CD4-positive, alpha-beta T cell treated with Interferon gamma for 1 hour (primary cell): ENCODE data around the gene TIMM23.
"Not testable (repeated sequence)": the region's sequence is repeated elsewhere in the genome, so short reads cannot be mapped to it uniquely, and the experiment has no call there.

Experiments used
- DNase-seq: peaks from one replicate; pipeline ENCODE4 v3.0.0-alpha.2; 2020

TIMM23 gene

DNA sequence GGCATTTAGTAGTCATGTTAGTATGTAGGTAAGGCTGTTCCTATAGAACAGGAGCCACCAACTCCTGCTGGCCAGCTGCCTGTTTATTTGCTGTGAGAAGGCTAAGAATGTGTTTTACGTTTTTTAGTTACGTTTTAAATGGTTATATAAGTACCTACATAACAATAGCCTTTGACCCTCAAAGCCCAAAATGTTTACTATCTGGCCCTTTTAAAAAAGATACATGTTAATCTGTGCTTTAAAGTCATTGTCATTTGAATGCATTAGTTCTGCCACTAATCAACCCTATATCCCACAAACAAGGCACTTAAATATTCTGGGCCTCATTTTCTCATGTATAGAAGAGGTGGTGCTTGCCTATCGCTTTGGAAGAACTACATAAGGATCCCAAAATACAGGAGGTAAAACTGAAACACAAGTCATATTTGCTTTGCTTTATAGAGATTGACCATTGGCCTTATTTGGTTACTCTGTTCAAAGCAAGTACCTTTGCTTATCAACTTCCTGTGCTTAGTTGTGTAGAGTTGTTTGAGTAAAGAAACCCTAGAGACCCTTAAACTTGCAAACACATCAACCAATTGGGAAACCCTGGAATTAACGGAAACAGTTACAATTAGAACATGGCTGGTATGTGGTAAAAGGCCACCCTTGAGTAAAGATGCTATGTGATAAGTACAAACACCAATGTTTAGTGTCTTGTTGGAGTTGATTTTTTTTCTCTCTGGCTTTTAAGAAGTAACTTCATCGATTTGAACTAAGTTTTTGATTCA is 25.9 kb downstream of the TIMM23 start:
- DNase-seq = no peak

DNA sequence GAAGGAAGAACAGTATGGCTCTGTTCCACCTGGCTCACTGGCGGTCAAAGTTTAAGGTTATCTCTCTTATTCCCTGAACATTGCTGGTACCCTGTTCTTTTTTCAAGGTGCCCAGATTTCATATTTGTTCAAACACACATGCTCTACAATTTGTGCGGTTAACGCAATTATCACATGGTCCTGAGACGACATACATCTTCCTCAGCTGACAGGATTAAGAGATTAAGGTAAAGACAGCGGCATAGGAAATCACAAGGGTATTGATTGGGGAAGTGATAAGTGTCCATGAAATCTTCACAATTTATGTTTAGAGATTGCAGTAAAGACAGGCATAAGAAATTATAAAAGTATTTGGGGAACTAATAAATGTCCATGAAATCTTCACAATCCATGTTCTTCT is 27.7 kb downstream of the TIMM23 start:
- DNase-seq = not testable (repeated sequence)

DNA sequence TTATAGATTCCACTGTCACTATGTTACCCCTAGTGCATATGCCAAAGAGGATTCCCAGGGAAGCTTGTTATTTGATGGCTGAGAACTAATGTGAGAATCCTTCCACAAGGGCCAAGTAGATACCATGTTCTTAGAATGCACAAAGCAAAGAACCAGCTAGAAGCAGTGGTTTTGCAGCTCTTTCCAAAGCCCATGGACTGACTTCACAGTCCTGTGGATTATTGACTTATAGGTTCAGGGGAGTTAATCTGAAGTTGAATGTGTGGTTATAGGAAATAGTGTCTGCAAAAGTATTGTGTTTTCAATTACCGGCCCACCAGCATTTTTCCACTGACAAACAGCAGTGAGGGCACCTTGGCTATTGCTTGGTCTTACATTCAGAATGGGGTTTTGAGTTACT is 28.2 kb downstream of the TIMM23 start:
- DNase-seq = no peak

DNA sequence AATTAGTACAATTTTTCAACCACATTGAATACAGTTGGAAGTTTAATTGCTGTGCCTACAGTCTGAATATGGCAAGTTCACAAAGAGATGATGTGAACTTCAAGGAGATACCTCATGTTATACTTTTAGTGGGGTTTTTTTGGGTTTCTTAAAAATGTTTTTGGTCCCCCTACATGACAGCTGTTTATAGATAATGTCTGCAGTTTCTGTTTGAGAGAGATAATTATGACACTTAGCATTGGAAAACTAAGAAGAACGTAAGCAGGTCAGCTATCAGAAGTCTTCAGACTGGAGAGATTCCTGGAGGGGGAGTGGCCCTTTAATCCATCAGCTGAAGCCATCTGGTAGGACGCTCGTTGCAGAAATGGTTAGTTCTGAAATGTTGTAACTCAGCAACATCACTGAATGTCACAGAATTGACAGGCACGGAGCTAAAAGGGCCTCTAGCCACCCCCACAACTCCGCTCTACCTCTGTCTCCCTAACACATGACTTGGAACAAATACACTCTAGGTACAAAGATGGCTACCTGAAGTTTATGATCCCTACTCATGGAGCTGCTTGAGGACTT is 29.0 kb downstream of the TIMM23 start:
- DNase-seq = no peak

DNA sequence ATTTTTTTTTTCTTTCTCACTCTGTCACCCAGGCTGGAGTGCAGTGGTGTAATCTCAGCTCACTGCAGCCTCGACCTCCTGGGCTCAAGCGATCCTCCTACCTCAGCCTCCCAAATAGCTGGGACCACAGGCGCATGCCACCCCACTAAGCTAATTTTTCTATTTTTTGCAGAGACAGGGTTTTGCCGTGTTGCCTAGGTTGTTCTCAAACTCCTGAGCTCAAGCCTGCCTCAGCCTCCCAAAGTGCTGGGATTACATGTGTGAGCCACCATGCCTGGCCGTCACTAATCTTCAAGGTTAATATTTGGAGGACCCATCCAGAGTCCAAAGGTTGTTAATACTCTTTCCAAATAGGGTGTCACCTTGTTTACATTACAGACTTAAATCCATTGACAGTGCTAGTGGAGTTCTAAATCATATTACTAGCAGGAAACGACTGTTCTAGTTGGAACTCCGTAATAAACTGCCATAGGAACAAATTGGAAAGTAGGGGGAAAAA is 29.9 kb downstream of the TIMM23 start:
- DNase-seq = not testable (repeated sequence)

DNA sequence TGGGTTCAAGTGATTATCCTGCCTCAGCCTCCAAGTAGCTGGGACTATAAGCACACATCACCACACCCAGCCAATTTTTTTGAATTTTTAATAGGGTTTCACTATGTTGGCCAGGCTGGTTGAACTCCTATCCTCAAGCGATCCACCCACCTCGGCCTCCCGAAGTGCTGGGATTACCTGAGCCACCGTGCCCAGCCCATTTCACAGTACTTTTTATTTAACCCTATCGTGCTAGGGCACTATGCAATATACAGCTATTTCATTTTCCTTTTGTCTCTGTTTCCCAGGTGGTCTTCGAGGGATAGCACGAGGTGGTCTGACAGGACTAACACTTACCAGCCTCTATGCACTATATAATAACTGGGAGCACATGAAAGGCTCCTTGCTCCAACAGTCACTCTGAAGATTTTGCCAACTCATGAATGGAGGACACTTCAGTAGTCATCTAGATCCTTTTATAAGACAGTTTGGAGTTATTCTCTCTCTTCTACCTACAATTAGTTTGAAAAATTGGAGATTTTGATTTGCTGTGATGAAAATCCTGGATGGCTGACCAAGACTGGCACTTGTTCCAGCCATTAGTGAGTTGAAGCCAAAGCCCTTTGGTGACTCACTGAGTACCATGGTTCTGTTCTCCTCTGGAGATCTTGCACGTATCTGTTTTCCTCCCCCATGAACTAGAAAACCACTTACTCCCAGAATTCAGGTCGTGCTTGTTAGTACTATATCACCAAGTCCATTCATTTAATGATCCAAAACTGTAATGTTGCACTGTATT is 30.8 kb downstream of the TIMM23 start:
- no peak for DNase-seq

DNA sequence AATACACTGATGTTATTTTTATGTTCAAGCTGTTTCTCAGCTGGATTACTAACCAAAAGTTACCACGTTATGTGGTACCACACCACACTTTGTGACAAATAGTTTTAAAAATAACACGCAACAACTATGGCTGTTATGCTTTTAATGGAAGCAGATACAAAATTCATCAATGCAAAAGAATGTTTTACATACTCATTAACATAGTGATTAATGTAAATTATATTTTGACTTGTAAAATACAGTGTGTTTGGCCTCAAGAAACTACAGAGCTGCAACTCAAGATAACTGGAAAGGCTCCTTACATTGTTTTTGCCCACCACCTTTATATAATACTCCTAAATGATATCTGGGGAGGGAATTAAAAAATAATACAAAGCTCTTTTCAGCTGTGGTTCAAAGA is 32.7 kb downstream of the TIMM23 start:
- no peak for DNase-seq

DNA sequence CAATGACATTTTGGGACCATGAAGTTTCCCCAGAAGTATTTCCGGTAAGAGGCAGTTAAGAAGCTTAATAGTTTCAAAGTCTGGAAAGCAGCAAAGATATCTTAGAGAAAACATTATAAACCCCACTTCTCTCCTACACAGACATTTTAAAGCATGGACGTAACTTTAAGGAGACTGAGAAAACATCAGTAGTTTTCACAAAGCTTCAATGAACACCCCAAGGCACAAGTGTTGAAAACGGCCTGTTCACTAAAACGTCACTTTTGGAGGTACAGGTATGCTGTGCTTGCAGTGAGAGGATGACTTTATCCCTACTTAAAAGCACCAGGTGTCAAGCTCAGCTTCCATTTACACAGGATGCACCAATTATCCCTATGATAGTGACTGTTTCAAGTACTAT is 33.1 kb downstream of the TIMM23 start:
- DNase-seq = no peak

DNA sequence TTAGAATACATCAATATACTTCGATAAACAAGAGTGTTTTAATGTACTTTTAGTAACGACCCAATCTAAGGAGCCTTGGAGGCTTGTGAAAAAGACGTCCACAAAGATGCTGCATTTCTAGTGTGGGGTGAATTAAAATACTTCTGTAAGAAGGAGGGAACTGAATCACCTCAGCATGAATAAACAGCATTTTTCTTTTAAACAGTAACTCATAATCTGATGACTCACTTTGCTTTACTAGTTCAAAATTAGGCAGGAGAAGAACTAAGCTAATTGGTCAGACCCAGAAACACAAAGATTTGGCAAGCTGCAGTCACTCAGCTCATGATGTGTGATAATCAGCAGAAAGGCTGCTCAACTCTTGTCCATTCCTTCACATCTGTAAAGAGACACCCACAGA is 33.9 kb downstream of the TIMM23 start:
- no peak for DNase-seq

DNA sequence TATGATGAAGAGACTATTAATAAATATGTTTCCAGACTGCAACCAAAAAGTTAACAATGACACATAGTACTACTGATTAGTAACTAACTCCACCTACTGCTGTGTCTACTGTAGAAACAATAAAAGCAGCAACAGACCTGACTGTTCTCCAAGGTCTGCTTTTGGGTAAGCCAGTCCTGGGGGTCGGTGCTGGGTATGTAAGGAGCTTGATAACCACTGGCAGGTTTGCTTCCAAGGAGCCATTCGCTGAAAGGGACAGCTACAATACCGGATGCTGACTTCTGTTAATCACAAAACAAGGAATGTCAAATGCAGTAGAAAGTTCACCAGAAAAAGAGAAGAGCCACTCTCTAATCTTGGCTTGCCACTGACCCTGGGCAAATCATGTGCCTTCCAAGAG is 40.5 kb downstream of the TIMM23 start:
- DNase-seq = no peak

DNA sequence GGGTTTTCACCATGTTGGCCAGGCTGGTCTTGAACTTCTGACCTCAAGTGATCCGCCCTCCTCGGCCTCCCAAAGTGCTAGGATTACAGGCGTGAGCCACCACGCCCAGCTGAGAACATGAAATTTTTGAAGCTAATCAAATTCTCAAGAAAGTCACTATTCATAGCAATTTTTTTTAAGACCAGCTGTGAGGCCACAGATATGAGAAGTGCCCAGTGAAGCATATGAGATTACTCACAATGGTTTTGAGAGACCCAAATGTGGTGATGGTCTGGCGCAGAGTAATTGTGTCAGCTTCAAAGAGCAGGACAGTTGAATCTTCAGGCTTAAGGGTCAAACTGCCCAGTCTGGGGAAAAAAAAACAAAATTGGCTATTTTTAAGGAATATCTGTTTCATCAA is 41.9 kb downstream of the TIMM23 start:
- DNase-seq = no peak

DNA sequence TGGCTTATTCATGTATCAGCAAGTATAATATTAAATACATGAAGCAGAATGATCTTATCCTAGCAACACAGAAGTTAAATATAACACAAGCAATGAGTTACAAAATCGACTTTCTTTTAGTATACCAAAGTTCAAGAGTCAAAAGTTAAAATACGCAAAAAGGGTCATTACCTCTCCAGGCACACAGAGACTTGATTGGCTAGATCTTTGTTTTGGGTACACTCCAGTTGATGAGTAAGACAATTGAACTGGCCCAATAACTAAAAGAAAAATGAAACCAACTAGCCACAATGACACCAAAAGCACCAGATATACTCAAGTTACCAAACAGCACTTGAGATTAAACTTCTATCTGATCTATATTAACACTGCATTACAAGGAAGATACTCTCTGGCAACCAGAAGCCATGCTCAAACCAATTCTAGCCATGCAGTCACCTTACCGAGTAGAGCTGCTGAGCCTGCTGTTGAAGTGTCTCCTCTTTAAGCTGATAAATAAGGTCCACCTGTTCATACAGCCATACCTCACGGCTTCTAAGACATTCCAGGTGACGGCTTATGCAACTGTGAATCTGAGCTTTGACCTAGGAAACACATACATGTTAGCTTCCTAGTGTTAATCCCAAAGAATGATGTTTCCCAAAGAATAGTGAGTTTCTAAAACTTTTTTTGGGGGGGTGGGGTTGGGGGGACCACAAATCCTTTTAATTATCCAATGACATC is 42.6 kb downstream of the TIMM23 start:
- DNase-seq = no peak

DNA sequence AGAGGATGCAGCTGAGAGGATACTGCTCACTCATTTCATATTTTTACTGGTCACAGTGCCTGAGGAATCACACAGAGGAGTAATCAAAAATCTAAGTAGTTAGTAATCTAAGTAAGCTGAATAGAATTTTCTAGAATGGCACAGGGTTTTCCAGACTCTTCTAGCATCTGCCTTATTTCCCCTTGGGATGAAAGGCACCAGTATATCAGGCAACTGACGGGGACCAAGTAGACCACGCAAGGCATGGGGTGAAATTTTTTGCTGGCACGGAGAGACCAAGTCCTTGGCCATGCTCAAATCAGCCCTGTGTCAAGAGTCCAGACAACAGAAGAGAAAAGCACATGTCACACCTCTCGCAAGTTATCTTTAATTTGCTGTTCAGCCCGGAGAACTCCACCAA is 43.9 kb downstream of the TIMM23 start:
- no peak for DNase-seq

DNA sequence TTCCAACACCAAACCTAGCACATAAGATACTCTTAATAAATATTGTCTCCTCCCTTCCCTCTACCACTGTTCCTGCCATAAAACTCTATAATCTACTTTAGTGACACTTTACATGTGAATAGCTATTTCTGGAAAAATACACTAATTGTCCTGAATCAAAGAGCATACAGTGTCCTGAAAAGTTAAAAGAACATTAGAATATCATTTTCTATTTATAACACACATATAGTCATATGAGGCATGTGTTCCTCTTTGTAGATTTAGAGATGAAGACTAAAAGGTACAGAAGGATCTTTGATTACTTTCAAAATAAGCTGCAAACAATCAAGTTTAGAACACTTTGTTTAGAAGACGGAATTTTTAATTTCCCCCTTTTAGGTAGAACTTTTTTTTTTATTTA is 44.5 kb downstream of the TIMM23 start:
- DNase-seq = no peak

DNA sequence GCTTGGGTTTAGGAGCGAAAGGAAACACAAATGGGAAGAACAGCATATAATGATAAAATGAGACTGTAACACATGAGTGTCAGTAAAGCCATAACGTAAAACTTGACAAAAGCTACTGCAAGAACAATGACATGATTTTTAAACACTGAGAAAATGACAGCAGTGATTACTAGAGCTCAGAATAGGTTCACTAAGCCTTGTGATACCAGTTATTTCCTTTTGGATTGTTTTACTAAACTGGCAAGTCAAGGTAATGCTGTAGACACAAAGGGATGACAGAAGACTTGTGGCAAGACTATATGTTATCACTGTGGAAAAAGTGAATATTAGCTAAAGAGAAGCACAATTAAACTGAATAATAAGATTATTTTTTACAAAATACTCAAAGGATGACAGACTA is 45.4 kb downstream of the TIMM23 start:
- DNase-seq = no peak

DNA sequence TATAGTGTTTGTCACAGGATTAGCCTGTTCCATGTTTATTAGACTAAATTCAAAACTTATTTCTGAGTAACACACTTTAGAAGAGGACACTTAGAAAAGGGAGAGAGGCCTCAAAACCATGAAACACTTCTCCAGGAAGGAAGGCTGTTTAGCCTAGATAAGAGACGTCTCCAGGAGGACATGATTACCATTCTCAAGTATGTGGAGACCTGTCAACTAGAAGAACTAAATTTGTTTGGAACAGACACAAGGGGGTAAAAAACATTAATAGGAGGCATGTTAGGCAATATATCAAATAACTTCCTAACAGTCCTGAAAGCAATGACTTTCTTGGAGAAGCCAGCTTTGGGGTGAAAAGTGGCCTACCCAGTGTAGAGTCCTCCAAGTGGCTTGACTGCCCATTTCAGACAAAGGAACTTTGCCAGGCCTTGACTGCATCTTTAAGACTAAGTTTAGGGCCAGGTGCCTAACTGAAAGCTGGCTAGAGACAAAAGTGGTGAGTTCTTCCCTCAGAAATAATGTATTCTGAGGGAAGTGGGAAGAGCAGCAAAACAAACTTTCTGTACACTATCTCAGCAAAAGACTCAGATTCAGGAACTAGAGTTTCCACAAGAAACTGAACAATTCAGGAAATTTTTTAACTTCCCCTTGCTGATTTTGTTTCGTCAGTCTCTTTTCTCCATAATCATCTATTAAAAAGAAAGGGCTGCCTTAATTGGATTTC is 46.3 kb downstream of the TIMM23 start:
- DNase-seq = no peak

DNA sequence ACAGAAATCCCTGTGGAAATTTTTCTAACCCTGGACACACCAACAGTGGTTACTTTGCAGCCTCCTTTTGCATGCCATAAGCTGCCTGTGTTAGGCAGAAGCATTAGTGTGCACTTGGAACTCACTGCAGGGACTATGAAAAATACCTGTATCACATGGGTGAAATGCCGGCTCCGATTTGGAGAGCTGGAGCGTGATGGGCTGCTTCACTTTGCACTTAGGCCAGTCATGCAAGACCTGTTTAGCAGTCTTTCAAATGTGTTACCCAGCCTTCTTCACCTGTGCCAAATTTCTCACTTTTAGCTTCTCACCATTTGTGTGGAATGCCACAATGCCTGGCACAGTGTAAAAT is 46.9 kb downstream of the TIMM23 start:
- DNase-seq = no peak

DNA sequence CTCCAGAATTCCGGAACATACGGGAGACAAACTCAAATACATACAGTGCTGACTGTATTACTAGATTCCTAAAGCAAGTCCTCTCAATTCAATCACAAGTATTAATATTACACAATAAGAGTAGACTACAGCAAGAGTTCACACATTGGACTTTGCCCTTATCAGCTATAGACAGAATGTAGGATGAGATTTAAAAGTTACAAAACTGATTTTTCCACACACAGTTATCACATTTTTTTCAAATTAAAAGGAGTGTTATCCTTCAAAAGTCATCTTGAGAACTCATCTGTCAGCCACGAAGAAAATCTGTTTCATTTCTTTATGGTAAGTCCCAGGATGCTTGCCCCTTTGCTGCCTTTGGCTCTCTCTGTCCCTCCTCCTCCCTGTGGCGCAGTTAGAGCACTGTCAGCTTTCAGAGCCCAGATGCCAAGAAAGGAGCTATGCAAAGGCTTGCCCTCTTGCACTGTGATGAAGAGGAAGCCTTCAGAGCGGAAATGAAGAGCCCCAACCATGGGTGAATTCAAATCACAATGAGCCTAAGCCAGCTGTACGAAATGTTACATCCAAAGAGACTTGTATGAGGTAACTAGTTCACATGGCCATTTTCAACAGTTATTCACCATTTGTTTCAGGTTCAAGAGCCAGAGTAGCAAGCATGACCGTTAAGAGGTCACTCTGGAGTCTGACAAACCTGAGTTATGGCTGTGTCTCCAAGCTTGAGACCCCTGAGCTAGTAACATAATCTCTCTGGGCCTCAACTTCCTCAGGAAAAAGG is 47.5 kb downstream of the TIMM23 start:
- DNase-seq = peak; percentile 43

DNA sequence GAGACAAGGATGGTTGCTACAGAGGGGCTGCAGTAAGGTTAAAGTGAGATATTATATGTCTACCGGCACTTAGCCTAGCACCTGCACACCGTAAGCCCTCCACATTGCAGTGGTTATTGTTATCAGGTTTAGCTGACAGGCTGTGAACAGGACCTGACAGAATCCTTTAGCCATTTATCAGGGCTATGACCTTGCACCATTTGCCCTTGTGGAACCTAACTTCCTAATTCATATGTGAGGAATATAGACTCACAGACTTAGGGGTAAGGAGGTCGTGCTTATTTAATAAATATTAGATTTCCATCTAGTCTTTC is 48.0 kb downstream of the TIMM23 start:
- no peak for DNase-seq

DNA sequence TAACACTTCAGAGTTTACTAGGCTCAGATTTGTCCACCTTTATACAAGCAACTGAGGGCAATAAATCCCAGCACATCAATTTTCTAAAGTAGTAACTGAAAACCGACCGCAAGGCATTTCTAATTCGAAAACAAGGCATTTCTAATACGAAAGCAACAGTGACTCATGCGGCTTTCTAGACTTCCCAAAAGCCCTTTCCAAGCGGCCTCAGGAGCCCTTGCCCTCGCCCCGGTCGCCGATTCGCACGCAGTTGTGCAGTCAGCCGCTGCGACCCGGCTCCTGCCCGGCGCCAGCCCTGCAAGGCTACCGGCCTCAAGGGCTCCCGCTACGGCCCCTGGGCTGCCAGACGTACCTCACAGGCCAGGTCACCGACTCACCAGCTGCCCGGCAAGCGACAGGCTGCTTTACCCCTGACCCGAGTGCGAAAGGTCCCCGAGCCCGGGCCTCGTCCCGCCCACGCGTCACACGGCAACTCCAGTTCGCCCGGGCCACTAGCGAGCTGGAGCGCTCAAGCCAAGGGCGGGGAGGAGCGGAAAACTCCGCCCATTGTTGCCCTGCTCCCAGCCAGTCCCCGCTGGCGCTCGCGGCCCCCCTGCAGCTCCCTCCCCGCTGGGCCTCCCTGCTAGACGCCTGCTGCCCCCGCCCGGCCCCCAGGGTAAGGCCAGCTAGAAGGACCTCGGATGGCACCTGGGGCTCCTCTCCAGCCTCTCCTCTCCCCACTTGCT is 50.9 kb downstream of the TIMM23 start:
- peak; percentile 85 for DNase-seq

DNA sequence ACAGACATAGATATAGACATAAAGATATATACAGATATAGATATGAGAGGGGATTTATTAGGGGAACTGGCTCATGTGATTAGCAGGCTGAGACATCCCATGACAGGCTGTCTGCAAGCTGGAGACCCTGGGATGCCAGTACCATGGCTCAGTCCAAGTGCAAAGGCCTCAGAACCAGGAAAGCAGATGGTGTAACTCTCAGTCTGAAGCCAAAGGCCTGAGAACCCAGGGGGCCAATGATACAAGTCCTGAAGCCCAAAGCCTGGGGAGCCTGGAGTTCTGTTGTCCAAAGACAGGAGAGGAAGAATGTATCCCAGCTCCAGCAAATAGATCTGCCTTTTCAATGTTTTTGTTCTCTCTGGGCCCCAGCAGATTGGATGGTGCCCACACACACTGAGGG is 52.7 kb downstream of the TIMM23 start:
- DNase-seq = no peak
